ENCODE results near the gene SRP19.

DNA sequence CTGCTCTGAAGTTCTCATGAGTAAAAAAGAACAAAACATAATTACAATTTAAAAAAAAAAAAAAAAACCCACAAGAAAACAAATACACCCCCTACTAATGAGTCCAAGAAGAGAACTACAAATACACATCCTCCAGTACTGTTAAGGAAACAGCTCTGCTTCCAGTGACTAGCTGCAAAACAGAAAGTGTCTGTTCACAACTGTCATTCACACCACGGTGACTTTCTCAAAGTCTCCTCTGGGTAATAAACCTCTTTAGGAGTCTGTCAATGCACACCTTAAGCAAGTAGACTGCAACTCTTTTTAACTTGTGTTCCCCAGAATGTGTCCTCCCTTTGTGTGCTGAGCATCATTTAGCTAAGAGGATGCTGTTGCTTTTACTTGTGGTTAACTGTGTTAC lies 54.7 kb downstream of the SRP19 start:
- TF ChIP-seq POLR2A (IDR thresholded peaks at IDR 0.05), result no peak
- TF ChIP-seq, protein P1, sequence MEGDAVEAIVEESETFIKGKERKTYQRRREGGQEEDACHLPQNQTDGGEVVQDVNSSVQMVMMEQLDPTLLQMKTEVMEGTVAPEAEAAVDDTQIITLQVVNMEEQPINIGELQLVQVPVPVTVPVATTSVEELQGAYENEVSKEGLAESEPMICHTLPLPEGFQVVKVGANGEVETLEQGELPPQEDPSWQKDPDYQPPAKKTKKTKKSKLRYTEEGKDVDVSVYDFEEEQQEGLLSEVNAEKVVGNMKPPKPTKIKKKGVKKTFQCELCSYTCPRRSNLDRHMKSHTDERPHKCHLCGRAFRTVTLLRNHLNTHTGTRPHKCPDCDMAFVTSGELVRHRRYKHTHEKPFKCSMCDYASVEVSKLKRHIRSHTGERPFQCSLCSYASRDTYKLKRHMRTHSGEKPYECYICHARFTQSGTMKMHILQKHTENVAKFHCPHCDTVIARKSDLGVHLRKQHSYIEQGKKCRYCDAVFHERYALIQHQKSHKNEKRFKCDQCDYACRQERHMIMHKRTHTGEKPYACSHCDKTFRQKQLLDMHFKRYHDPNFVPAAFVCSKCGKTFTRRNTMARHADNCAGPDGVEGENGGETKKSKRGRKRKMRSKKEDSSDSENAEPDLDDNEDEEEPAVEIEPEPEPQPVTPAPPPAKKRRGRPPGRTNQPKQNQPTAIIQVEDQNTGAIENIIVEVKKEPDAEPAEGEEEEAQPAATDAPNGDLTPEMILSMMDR (IDR thresholded peaks at IDR 0.05), result no peak

All from uterus (tissue), 2 donors.